ENCODE measurements around the gene ALPG. TPM values are rescaled to one million over a fixed set of nuclear protein-coding genes. Genes with fewer than 3 reads are reported as not detected.

The ALPG gene
- total and polyA plus RNA-seq, 9 of the 15 experiments (the other 6 are each of a cell fraction or from before 2014, with no cell fraction given): not detected

- H3K79me2 ChIP-seq (ENCODE audit: control insufficient read depth, insufficient read depth, low read length): no peaks in the 10 kb centered on the region
- ChIA-PET CTCF (ENCODE audit: low intra/inter-chr PET ratio) (no interaction called here), POLR2A (no interaction called here)
- ATAC-seq: peak; percentile 30
- no peak overlapping the region for H3K9ac ChIP-seq (ENCODE audit: insufficient read depth in 1 of 2, low read depth in 2 of 2, low read length in 2 of 2)
- peaks cover 0 to 6% of the 10 kb centered on the region in 2 experiments; a peak in 2 of 5 replicates for H3K27me3 ChIP-seq (ENCODE audit: control insufficient read depth in 2 of 2, insufficient read depth in 2 of 2, low read length in 2 of 2)
- intact Hi-C loops (cut with micrococcal nuclease): loop anchor here (5.0 kb wide), 1 partner anchor 72 kb away; the partner anchor contains the start of gene PRSS56
- in situ Hi-C loops (cut with MboI): no loop called here
- no peaks in the 10 kb centered on the region for H4K20me1 ChIP-seq (replicated peaks; ENCODE audit: control insufficient read depth, insufficient read depth, low read length)
- no peak for FAIRE-seq
- H3K36me3 ChIP-seq (ENCODE audit: control insufficient read depth, insufficient read depth, low read length): no peaks in the 10 kb centered on the region
- no peak overlapping the region for H3K27ac ChIP-seq (ENCODE audit: extremely low read depth, low read depth, low read length)
- no peaks in the 10 kb centered on the region; a peak in 1 of 5 replicates for H3K4me1 ChIP-seq (replicated peaks in 1 of 2; ENCODE audit: control insufficient read depth in 2 of 2, insufficient read depth in 2 of 2, low read length in 2 of 2)
- WGBS (ENCODE audit: insufficient coverage, low coverage, missing lambda C conversion rate): 0% methylated on average over 11 of the region's 12 CpGs
- no peak overlapping the region for H3K4me2 ChIP-seq (ENCODE audit: insufficient read depth, low read length)
- no peak overlapping the region for H3K4me3 ChIP-seq
- no peaks in the 10 kb centered on the region for H3K9me1 ChIP-seq (ENCODE audit: control insufficient read depth, insufficient read depth, low read length)
- no peak overlapping the region for H2AFZ ChIP-seq (ENCODE audit: low read depth, low read length)
- no peaks in the 10 kb centered on the region for H3K9me3 ChIP-seq (replicated peaks; ENCODE audit: control insufficient read depth, insufficient read depth, low read depth, low read length)
- BruUV-seq (replicated peaks): no TSS peak
- DNase-seq (ENCODE audit: extremely low read depth in 1 of 4, low spot score in 3 of 4): no peak
- no peak for TF ChIP-seq RBM39 (optimal IDR thresholded peaks at IDR 0.05; ENCODE audit: low read depth, low read length)
- no peak for TF ChIP-seq PHB (CRISPR knock-in tag; IDR thresholded peaks at IDR 0.05)
- TF ChIP-seq, protein P1, sequence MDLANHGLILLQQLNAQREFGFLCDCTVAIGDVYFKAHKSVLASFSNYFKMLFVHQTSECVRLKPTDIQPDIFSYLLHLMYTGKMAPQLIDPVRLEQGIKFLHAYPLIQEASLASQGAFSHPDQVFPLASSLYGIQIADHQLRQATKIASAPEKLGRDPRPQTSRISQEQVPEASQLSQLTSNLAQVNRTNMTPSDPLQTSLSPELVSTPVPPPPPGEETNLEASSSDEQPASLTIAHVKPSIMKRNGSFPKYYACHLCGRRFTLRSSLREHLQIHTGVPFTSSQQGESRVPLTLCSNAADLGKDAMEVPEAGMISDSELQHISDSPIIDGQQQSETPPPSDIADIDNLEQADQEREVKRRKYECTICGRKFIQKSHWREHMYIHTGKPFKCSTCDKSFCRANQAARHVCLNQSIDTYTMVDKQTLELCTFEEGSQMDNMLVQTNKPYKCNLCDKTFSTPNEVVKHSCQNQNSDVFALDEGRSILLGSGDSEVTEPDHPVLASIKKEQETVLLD (IDR thresholded peaks at IDR 0.05): no peak
- TF ChIP-seq XRCC4 (IDR thresholded peaks at IDR 0.05; ENCODE audit: extremely low read depth, insufficient read depth, insufficient read length): no peak
- TF ChIP-seq SLC30A9 (CRISPR knock-in tag; IDR thresholded peaks at IDR 0.05): no peak
- TF ChIP-seq PRPF4 (IDR thresholded peaks at IDR 0.05; ENCODE audit: insufficient read depth, low read depth, low read length, poor library complexity, severe bottlenecking): no peak
- TF ChIP-seq MECOM (CRISPR knock-in tag; IDR thresholded peaks at IDR 0.05): no peak
- TF ChIP-seq CTCF (IDR thresholded peaks at IDR 0.05 in 2 of 3, conservative IDR thresholded peaks at IDR 0.05 in 1 of 3; ENCODE audit: insufficient read depth in 2 of 3, low read depth in 1 of 3, low read length in 3 of 3): no peak
- TF ChIP-seq ZC3H4 (CRISPR knock-in tag; IDR thresholded peaks at IDR 0.05; ENCODE audit: borderline replicate concordance): no peak
- TF ChIP-seq CEBPG (CRISPR knock-in tag; IDR thresholded peaks at IDR 0.05): no peak
- TF ChIP-seq CEBPG (tag; conservative IDR thresholded peaks at IDR 0.05 in 1 of 2, IDR thresholded peaks at IDR 0.05 in 1 of 2): no peak
- TF ChIP-seq, protein P2, sequence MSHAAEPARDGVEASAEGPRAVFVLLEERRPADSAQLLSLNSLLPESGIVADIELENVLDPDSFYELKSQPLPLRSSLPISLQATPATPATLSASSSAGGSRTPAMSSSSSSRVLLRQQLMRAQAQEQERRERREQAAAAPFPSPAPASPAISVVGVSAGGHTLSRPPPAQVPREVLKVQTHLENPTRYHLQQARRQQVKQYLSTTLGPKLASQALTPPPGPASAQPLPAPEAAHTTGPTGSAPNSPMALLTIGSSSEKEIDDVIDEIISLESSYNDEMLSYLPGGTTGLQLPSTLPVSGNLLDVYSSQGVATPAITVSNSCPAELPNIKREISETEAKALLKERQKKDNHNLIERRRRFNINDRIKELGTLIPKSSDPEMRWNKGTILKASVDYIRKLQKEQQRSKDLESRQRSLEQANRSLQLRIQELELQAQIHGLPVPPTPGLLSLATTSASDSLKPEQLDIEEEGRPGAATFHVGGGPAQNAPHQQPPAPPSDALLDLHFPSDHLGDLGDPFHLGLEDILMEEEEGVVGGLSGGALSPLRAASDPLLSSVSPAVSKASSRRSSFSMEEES (CRISPR knock-in tag; IDR thresholded peaks at IDR 0.05): no peak
- TF ChIP-seq SMARCE1 (IDR thresholded peaks at IDR 0.05): no peak
- no peak for TF ChIP-seq PTBP1 (IDR thresholded peaks at IDR 0.05; ENCODE audit: low read depth, low read length)
- TF ChIP-seq, protein P3, sequence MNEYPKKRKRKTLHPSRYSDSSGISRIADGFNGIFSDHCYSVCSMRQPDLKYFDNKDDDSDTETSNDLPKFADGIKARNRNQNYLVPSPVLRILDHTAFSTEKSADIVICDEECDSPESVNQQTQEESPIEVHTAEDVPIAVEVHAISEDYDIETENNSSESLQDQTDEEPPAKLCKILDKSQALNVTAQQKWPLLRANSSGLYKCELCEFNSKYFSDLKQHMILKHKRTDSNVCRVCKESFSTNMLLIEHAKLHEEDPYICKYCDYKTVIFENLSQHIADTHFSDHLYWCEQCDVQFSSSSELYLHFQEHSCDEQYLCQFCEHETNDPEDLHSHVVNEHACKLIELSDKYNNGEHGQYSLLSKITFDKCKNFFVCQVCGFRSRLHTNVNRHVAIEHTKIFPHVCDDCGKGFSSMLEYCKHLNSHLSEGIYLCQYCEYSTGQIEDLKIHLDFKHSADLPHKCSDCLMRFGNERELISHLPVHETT (CRISPR knock-in tag; conservative IDR thresholded peaks at IDR 0.05 in 1 of 2, IDR thresholded peaks at IDR 0.05 in 1 of 2): no peak
- TF ChIP-seq ZNF696 (CRISPR knock-in tag; conservative IDR thresholded peaks at IDR 0.05): no peak
- TF ChIP-seq MYBL2 (IDR thresholded peaks at IDR 0.05; ENCODE audit: low read depth): no peak
- no peak for TF ChIP-seq MYBL2 (CRISPR knock-in tag; IDR thresholded peaks at IDR 0.05; ENCODE audit: borderline replicate concordance)
Measured at GRCh38 chr2:232449964-232450363, 43.3 kb downstream of the ALPG start.
